Suprapubic skin (tissue), 4 donors: ENCODE results near the gene CCNE1. TPM values are rescaled to one million over a fixed set of nuclear protein-coding genes. Genes with fewer than 3 reads are reported as not detected.

ENCODE experiments used
- DNase-seq, 2 donors: peaks; one replicate each; pipeline ENCODE4 v3.0.0-alpha.2; 2019; ENCODE audit warnings: low spot score in 2 of 2
- H3K27ac ChIP-seq: fragments of 200-600 bp; sonication (generic); one replicate; pipeline ENCODE4 v1.5.1; 2019
- H3K27me3 ChIP-seq: fragments of 200-600 bp; sonication (generic); one replicate; pipeline ENCODE4 v1.5.1; 2019
- H3K36me3 ChIP-seq: fragments of 200-600 bp; sonication (generic); one replicate; pipeline ENCODE4 v1.5.1; 2019
- H3K4me1 ChIP-seq: fragments of 200-600 bp; sonication (generic); one replicate; pipeline ENCODE4 v1.5.1; 2019
- H3K4me3 ChIP-seq: fragments of 200-600 bp; sonication (generic); one replicate; pipeline ENCODE4 v1.5.1; 2019; ENCODE audit warnings: mild to moderate bottlenecking
- H3K9me3 ChIP-seq: fragments of 200-600 bp; sonication (generic); one replicate; pipeline ENCODE4 v1.5.1; 2019
- EP300 ChIP-seq: sonication (generic); formaldehyde crosslinking; IDR thresholded peaks from one replicate; pipeline ENCODE4 v1.6.1; 2017; ENCODE audit warnings: antibody characterized with exemption
- POLR2A ChIP-seq, 2 donors: fragments of 450-650 bp; IDR thresholded peaks; one replicate each; pipeline ENCODE4 v1.6.1; 2017; ENCODE audit warnings: antibody characterized with exemption in 2 of 2, mild to moderate bottlenecking in 2 of 2, moderate library complexity in 2 of 2
- POLR2AphosphoS5 ChIP-seq, 3 donors: sonication (generic); formaldehyde crosslinking; IDR thresholded peaks; one replicate each; pipeline ENCODE4 v1.6.1; 2017; ENCODE audit warnings: antibody characterized with exemption in 3 of 3
- WGBS: methylation state at CpG from one replicate; pipeline ENCODE4 v1.1.5; 2018; 5-methylcytosine and 5-hydroxymethylcytosine counted together
- total RNA-seq, 4 donors: library from RNA; depleted of rRNA; stranded (reverse); fragments of >200 nt; gene quantifications; one replicate each; pipeline ENCODE4 v1.1.0, GENCODE V29; 2016
- TF ChIP-seq, protein P1 (sequence below), 2 donors: fragments of 200-600 bp in 1 of 2; fragments of 450-650 bp in 1 of 2; sonication (generic) in 1 of 2; IDR thresholded peaks; one replicate each; pipeline ENCODE4 v1.5.1; 2016 to 2019; ENCODE audit warnings: antibody characterized with exemption in 2 of 2, mild to moderate bottlenecking in 1 of 2, moderate library complexity in 1 of 2

The CCNE1 gene
- total RNA-seq, 4 donors from 2014 or later: 2.5 to 11.0 (median 6.0) TPM

- WGBS: 87% methylated on average over 9 of the region's 9 CpGs
- TF ChIP-seq EP300 (no peak), POLR2A (IDR thresholded peaks at IDR 0.05) (no peak), POLR2AphosphoS5 (IDR thresholded peaks at IDR 0.05) (no peak)
- TF ChIP-seq, protein P1, sequence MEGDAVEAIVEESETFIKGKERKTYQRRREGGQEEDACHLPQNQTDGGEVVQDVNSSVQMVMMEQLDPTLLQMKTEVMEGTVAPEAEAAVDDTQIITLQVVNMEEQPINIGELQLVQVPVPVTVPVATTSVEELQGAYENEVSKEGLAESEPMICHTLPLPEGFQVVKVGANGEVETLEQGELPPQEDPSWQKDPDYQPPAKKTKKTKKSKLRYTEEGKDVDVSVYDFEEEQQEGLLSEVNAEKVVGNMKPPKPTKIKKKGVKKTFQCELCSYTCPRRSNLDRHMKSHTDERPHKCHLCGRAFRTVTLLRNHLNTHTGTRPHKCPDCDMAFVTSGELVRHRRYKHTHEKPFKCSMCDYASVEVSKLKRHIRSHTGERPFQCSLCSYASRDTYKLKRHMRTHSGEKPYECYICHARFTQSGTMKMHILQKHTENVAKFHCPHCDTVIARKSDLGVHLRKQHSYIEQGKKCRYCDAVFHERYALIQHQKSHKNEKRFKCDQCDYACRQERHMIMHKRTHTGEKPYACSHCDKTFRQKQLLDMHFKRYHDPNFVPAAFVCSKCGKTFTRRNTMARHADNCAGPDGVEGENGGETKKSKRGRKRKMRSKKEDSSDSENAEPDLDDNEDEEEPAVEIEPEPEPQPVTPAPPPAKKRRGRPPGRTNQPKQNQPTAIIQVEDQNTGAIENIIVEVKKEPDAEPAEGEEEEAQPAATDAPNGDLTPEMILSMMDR (IDR thresholded peaks at IDR 0.05): no peak
Measured at GRCh38 chr19:29832801-29833200, 21.0 kb downstream of the CCNE1 start.

GRCh38 chr19:29833614-29834261, 21.9 kb downstream of the CCNE1 start:
- Histone ChIP-seq H3K27me3 (peaks cover 23% of the 10 kb centered on the region), H3K36me3 (no peaks in the 10 kb centered on the region), H3K9me3 (no peaks in the 10 kb centered on the region), H3K27ac (no peak overlapping the region), H3K4me1 (no peaks in the 10 kb centered on the region), H3K4me3 (no peak overlapping the region)
- DNase-seq: no peak
- TF ChIP-seq POLR2AphosphoS5 (IDR thresholded peaks at IDR 0.05) (no peak), POLR2A (IDR thresholded peaks at IDR 0.05) (no peak), EP300 (no peak)
- TF ChIP-seq, protein P1 (IDR thresholded peaks at IDR 0.05): no peak
- 79% methylated on average over 12 of the region's 12 CpGs for WGBS

More at GRCh38 chr19:29832801-29833200, 21.0 kb downstream of the CCNE1 start:
- H3K27ac ChIP-seq: no peak overlapping the region
- H3K4me3 ChIP-seq: no peak overlapping the region
- DNase-seq: peak in 1 of 2 donors; percentile 43
- H3K4me1 ChIP-seq: no peaks in the 10 kb centered on the region
- H3K27me3 ChIP-seq: peaks cover 21% of the 10 kb centered on the region
- no peaks in the 10 kb centered on the region for H3K9me3 ChIP-seq
- no peaks in the 10 kb centered on the region for H3K36me3 ChIP-seq

GRCh38 chr19:29834991-29835846, 23.4 kb downstream of the CCNE1 start:
- 80% methylated on average over 17 of the region's 17 CpGs for WGBS
- Histone ChIP-seq H3K36me3 (no peaks in the 10 kb centered on the region), H3K4me3 (no peak overlapping the region)

DNA sequence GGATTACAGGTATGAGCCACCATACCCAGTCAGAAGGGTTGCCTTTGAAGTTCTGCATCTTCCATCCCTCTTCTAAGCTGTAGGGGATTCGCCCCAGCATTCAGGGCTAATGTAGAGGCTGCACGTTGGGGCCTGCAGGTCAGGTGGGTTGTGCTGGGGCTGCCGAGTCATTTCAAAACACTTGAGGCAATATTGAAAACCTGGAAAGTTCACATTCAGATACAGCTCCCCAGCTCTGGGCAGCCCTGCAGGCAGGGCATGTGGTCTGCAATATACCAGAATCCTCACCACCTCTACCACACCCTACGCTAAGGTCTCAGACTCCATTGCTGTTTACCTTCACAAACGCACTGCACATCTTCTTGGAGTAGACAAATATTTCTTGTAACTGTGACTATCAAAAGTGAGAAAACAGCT, 24.6 kb downstream of the CCNE1 start:
- H3K27ac ChIP-seq: no peak overlapping the region
- peak in 1 of 2 donors; percentile 23 for DNase-seq
- H3K9me3 ChIP-seq: no peaks in the 10 kb centered on the region
- H3K27me3 ChIP-seq: peaks cover 44% of the 10 kb centered on the region
- no peaks in the 10 kb centered on the region for H3K4me1 ChIP-seq
- no peak overlapping the region for H3K4me3 ChIP-seq
- H3K36me3 ChIP-seq: no peaks in the 10 kb centered on the region
- 66% methylated on average over 5 of the region's 5 CpGs for WGBS
- TF ChIP-seq POLR2A (IDR thresholded peaks at IDR 0.05) (no peak), POLR2AphosphoS5 (IDR thresholded peaks at IDR 0.05) (no peak), EP300 (no peak)
- TF ChIP-seq, protein P1 (IDR thresholded peaks at IDR 0.05): no peak

More at GRCh38 chr19:29834991-29835846, 23.4 kb downstream of the CCNE1 start:
- peak in 1 of 2 donors; percentile 4 for DNase-seq
- H3K4me1 ChIP-seq: no peaks in the 10 kb centered on the region
- H3K9me3 ChIP-seq: no peaks in the 10 kb centered on the region
- TF ChIP-seq EP300 (no peak), POLR2A (IDR thresholded peaks at IDR 0.05) (no peak)
- H3K27me3 ChIP-seq: peaks cover 34% of the 10 kb centered on the region
- H3K27ac ChIP-seq: no peak overlapping the region

DNA sequence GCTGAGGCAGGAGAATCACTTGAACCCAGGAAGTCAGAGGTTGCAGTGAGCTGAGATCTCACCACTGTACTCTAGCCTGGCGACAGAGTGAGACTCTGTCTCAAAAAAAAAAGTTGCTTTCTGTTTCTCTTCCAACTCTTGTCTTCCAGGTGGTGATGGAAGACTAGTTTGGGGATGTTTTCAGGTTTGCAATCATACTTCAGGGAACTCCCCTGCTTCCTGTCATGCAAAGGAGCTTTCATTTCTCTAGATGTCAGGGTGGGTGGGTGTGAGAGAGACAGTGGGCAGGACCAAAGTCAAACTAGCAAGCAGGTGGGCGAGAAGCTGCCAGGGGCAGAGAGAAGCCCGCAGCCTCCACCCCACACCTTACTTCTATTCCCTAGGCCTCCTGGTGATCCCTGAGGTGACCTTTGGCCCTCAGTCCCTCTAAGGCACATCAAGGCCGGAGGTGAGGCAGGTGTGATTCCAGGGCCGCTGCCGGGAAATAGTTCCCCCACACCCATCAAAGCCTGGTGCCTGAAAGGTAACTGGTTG, 25.7 kb downstream of the CCNE1 start:
- H3K27me3 ChIP-seq: peaks cover 39% of the 10 kb centered on the region
- TF ChIP-seq POLR2AphosphoS5 (IDR thresholded peaks at IDR 0.05) (no peak), POLR2A (IDR thresholded peaks at IDR 0.05) (no peak), EP300 (no peak)
- TF ChIP-seq, protein P1 (IDR thresholded peaks at IDR 0.05): no peak
- H3K9me3 ChIP-seq: no peaks in the 10 kb centered on the region
- no peak overlapping the region for H3K27ac ChIP-seq
- 67% methylated on average over 1 of the region's 6 CpGs for WGBS
- DNase-seq: peak; percentile 36 to 40
- no peaks in the 10 kb centered on the region for H3K36me3 ChIP-seq
- H3K4me1 ChIP-seq: no peaks in the 10 kb centered on the region
- no peak overlapping the region for H3K4me3 ChIP-seq
